NCI-H524 treated with DMSO at 0.1 percent for 48 hours (cell line): ENCODE measurements around the gene MLN.

Experiments used
- DNase-seq: peaks from one replicate; lab custom pipeline; 2025; lab: John Stamatoyannopoulos, UW

Gene MLN

GRCh38 chr6:33813990-33814985 is 10.5 kb upstream of the MLN start:
- no peak for DNase-seq

- DNase-seq, result no peak
Observed at GRCh38 chr6:33813246-33813904, 9.6 kb upstream of the MLN start.

GRCh38 chr6:33812669-33813068 is 8.9 kb upstream of the MLN start:
- peak; percentile 39 for DNase-seq

- DNase-seq, result peak; percentile 53
Observed at GRCh38 chr6:33809594-33809993, 5.8 kb upstream of the MLN start.

GRCh38 chr6:33808641-33809180 is 4.9 kb upstream of the MLN start:
- DNase-seq, result peak; percentile 26

- no peak for DNase-seq
Observed at GRCh38 chr6:33807606-33808005, 3.8 kb upstream of the MLN start.

- DNase-seq, result no peak
Observed at GRCh38 chr6:33806841-33807240, 3.0 kb upstream of the MLN start.

- no peak for DNase-seq
Observed at GRCh38 chr6:33802186-33802958, 1.4 kb downstream of the MLN start.

GRCh38 chr6:33801611-33802010 is 2.2 kb downstream of the MLN start:
- DNase-seq, result no peak

GRCh38 chr6:33800248-33800969 is 3.4 kb downstream of the MLN start:
- no peak for DNase-seq

- DNase-seq, result no peak
Observed at GRCh38 chr6:33799454-33800113, 4.2 kb downstream of the MLN start.

- DNase-seq, result no peak
Observed at GRCh38 chr6:33798343-33798848, 5.4 kb downstream of the MLN start.

- DNase-seq, result no peak
Observed at GRCh38 chr6:33797626-33798342, 6.0 kb downstream of the MLN start.

GRCh38 chr6:33794910-33795623 is 8.7 kb downstream of the MLN start:
- no peak for DNase-seq

GRCh38 chr6:33792981-33793380 is 10.8 kb downstream of the MLN start:
- DNase-seq, result no peak

- DNase-seq, result no peak
Observed at GRCh38 chr6:33791620-33792019, 12.2 kb downstream of the MLN start.

GRCh38 chr6:33790910-33791309 is 12.9 kb downstream of the MLN start:
- no peak for DNase-seq

- DNase-seq, result no peak
Observed at GRCh38 chr6:33790379-33790778, 13.4 kb downstream of the MLN start.

GRCh38 chr6:33789550-33789895 is 14.3 kb downstream of the MLN start:
- DNase-seq, result no peak
